Lower lobe of right lung (tissue), 2 donors: Measurements from ENCODE around the gene NPTXR. TPM values are rescaled to one million over a fixed set of nuclear protein-coding genes. Genes with fewer than 3 reads are reported as not detected.

Experiments used
- ATAC-seq, 2 donors: fragments of 200-7000 bp; cut with Tn5 transposase; one replicate each; pipeline ENCODE4 v1.9.1; 2020 to 2022; ENCODE audit warnings: mild to moderate bottlenecking in 2 of 2, moderate library complexity in 2 of 2
- DNase-seq: peaks from one replicate; pipeline ENCODE4 v3.0.0-alpha.2; 2020
- H3K27ac ChIP-seq: fragments of 200-600 bp; one replicate; pipeline ENCODE4 v1.8.0; 2022
- H3K27me3 ChIP-seq: fragments of 200-600 bp; one replicate; pipeline ENCODE4 v1.8.0; 2022; ENCODE audit warnings: low read depth
- H3K36me3 ChIP-seq: fragments of 200-600 bp; one replicate; pipeline ENCODE4 v1.8.0; 2022; ENCODE audit warnings: mild to moderate bottlenecking
- H3K4me1 ChIP-seq: fragments of 200-600 bp; one replicate; pipeline ENCODE4 v1.8.0; 2022
- H3K4me3 ChIP-seq: fragments of 200-600 bp; one replicate; pipeline ENCODE4 v1.8.0; 2022; ENCODE audit warnings: mild to moderate bottlenecking
- H3K9me3 ChIP-seq: fragments of 200-600 bp; one replicate; pipeline ENCODE4 v1.8.0; 2022
- intact Hi-C: fragments of 100-400 bp; cut with DNase I; formaldehyde crosslinking; loops from one replicate; pipeline ENCODE4 v1.11.0; 2022
- total RNA-seq: library from RNA; stranded (reverse); fragmentation: NEBNext Ultra II Directional; extraction: Animal tissue kit (Norgen Biotek cat#: 25700); gene quantifications from one replicate; pipeline ENCODE4 v1.2.1, GENCODE V29; 2021
- TF ChIP-seq, protein P1 (sequence below): fragments of 200-600 bp; IDR thresholded peaks from one replicate; pipeline ENCODE4 v1.8.0; 2022; ENCODE audit warnings: antibody characterized with exemption, mild to moderate bottlenecking
- donor health status: DM: no; HTN: yes; CAD: no; lungs with severe emphysema.

Gene NPTXR
- total RNA-seq, 1 donor from 2014 or later, result 5.1 TPM

DNA sequence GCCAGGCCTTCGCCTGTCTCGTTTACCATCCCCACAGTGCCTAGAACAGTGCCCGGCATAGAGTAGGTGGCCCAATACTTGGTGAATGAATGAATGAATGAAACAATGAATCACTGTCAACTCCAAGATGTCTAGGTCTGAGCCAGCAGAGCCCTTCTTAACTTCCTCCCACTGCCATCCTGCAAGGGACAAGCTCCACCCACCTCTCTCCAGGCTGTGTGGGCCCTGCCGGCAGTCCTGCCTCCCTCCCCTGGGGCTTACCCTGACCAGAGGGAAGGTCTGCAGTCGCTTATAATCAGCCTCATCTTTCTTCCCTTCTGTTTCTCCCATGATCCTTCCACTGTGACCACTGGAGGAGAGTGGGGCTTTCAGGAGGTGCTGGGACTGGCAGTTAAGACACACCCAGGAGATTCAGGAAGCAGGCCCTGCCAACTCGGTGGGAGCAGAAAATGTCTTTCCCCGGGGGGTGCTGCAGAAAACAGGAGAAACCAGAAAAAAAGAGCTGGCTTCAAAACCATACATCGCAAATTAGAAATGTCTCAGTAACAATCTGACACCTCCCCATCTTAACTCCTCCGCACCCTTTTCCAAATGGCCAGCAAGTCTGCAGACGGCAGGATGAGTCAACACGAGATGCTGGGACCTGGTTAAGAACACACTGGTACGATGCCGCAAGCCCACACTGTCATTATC lies 61.3 kb downstream of the NPTXR start:
- DNase-seq, result no peak
- Histone ChIP-seq H3K36me3 (peaks cover 43% of the 10 kb centered on the region), H3K27me3 (no peaks in the 10 kb centered on the region), H3K4me3 (no peak overlapping the region), H3K9me3 (no peaks in the 10 kb centered on the region), H3K4me1 (no peaks in the 10 kb centered on the region), H3K27ac (no peak overlapping the region)
- ATAC-seq, result peak in 1 of 2 donors; percentile 31
- TF ChIP-seq, protein P1, sequence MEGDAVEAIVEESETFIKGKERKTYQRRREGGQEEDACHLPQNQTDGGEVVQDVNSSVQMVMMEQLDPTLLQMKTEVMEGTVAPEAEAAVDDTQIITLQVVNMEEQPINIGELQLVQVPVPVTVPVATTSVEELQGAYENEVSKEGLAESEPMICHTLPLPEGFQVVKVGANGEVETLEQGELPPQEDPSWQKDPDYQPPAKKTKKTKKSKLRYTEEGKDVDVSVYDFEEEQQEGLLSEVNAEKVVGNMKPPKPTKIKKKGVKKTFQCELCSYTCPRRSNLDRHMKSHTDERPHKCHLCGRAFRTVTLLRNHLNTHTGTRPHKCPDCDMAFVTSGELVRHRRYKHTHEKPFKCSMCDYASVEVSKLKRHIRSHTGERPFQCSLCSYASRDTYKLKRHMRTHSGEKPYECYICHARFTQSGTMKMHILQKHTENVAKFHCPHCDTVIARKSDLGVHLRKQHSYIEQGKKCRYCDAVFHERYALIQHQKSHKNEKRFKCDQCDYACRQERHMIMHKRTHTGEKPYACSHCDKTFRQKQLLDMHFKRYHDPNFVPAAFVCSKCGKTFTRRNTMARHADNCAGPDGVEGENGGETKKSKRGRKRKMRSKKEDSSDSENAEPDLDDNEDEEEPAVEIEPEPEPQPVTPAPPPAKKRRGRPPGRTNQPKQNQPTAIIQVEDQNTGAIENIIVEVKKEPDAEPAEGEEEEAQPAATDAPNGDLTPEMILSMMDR, result no peak
- intact Hi-C loops, result no loop called here

DNA sequence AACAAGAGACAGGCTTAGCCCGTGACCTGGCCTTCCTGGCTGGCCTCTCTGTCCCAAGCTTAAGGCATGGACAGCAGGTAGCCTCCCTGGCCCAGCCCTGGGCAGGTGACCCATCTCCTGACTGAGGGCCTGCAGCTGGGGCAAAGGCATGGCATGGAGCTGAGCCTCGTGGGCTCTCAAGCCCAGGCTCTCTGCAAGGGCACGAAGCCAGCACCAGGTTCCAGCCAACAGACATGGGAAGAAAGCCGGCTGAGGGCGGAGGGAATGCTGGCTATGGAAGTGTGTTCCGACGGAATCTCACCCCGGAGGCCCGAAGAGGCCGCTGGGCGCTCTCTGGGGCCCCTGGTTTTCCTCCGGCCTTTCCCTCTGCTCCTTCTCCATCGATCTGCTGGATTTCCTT lies 62.8 kb downstream of the NPTXR start:
- intact Hi-C loops, result no loop called here
- TF ChIP-seq, protein P1, result no peak
- no peaks in the 10 kb centered on the region for H3K4me1 ChIP-seq
- DNase-seq (no peak), ATAC-seq (no peak)
- H3K27me3 ChIP-seq, result no peaks in the 10 kb centered on the region
- H3K36me3 ChIP-seq, result peaks cover 43% of the 10 kb centered on the region
- H3K9me3 ChIP-seq, result no peaks in the 10 kb centered on the region
- H3K27ac ChIP-seq, result no peak overlapping the region
- no peak overlapping the region for H3K4me3 ChIP-seq

DNA sequence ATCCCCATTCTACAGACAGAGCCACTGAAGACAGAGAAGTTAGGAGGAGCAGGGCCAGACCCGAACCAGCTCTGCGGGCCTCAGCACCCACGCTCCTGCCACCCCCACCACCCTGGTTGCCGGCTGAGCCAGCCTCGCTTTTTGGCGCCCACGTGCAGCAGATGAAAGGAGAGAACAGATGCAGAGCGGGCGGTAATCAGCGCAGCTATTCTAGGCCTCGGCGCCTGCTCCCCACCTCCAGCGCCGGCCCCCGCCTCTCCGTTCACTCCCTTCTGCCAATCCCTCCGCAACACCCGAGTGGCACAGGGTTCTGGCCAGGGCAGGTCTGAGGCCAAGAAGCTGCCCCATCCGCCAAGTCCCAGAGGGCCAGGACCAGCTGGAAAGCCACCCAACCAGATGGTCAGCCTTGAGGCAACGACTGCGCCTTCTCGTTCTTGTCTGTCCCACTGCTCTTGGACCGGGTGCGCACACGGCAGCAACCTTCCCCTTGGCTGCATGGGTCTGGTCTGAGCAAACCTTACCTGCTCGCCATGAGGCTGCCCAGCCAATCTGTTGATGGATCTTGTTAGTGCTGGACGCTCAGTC lies 66.6 kb downstream of the NPTXR start:
- no peaks in the 10 kb centered on the region for H3K9me3 ChIP-seq
- ATAC-seq, result no peak
- H3K27ac ChIP-seq, result no peak overlapping the region
- peaks cover 39% of the 10 kb centered on the region for H3K36me3 ChIP-seq
- H3K4me1 ChIP-seq, result no peaks in the 10 kb centered on the region
- DNase-seq, result no peak
- no peak overlapping the region for H3K4me3 ChIP-seq
- H3K27me3 ChIP-seq, result no peaks in the 10 kb centered on the region
- TF ChIP-seq, protein P1, result no peak
- intact Hi-C loops, result no loop called here

DNA sequence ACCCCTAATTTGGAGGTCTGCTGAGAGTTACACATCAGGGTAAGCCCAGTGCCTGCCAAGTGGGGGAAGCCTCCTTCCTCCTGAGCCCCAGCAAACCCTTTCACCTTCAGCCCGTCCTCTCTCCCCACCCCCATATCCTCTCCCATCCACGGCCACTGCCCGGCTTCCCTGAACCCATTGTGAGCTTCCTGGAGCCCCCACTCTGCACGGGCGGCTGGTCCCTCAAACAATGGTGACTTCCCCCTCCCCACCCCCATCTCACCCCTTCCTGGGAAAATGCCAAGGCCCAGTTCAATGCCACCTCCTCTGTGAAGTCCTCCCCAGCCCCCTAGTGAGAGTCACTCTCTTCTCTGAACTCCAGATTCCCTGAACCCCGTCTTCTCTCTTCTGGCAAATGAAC lies 67.7 kb downstream of the NPTXR start:
- intact Hi-C loops, result no loop called here
- Histone ChIP-seq H3K27me3 (no peaks in the 10 kb centered on the region), H3K36me3 (peaks cover 30% of the 10 kb centered on the region), H3K9me3 (no peaks in the 10 kb centered on the region), H3K4me1 (no peaks in the 10 kb centered on the region), H3K27ac (no peak overlapping the region), H3K4me3 (no peak overlapping the region)
- ATAC-seq (no peak), DNase-seq (no peak)
- TF ChIP-seq, protein P1, result no peak

DNA sequence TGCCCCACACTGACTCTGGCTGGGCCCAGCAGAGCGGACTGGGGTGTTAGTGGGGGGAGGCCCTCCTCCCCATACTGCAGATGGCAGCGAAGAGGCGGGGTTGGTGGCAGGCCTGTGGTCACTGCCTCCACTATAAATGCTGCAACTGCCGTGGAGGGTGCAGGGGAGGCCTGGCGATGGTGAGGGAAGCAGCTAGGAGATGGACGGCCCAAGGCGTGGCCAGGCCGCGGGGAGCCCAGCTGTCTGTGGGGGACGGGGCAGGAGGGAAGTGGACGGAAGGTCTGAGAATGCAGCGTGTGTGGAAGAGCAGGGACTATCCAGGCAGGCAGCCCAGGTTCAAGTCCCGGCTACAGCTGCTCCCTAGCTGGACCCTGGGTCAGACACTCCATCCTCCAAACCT lies 68.2 kb downstream of the NPTXR start:
- no peak for DNase-seq
- H3K4me1 ChIP-seq, result no peaks in the 10 kb centered on the region
- H3K4me3 ChIP-seq, result no peak overlapping the region
- peaks cover 26% of the 10 kb centered on the region for H3K36me3 ChIP-seq
- ATAC-seq, result no peak
- H3K27ac ChIP-seq, result no peak overlapping the region
- H3K27me3 ChIP-seq, result no peaks in the 10 kb centered on the region
- no peaks in the 10 kb centered on the region for H3K9me3 ChIP-seq
- TF ChIP-seq, protein P1, result no peak
- intact Hi-C loops, result no loop called here
